ENCODE measurements around the gene BEND7. TPM values are rescaled to one million over a fixed set of nuclear protein-coding genes. Genes with fewer than 3 reads are reported as not detected.

Gene BEND7
- polyA plus RNA-seq, 1 donor (not counting 4 experiments of a cell fraction or from before 2014, with no cell fraction given) = 4.4 TPM

DNA sequence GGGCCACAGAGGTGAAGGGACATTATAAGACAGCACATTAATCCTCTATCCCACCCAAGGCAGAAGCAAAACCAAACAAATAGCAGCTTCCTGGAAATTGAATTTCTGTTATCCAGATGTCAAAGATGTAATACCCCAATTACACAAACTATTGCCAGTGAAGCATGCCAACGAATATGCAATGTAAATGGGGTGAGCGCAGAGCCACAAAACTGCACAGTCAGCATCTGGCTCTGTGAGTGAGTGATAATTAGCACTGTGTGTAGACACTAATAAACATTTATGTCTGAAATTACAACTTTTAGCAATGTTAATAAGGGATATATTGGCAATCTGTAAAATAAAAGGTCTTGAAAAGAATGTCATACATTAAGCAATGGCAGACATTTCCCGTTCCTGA is 3.2 kb downstream of the BEND7 start:
- FAIRE-seq (no peak), DNase-seq (ENCODE audit: low read depth, low spot score) (no peak)
- H3K9me1 ChIP-seq (ENCODE audit: control insufficient read depth, extremely low read depth, insufficient read depth, low read length) = no peaks in the 10 kb centered on the region
- H3K79me2 ChIP-seq (ENCODE audit: control insufficient read depth, insufficient read depth, low read length) = no peaks in the 10 kb centered on the region
- no peak for TF ChIP-seq EZH2 (IDR thresholded peaks at IDR 0.05; ENCODE audit: low read length)
- TF ChIP-seq, protein P1, sequence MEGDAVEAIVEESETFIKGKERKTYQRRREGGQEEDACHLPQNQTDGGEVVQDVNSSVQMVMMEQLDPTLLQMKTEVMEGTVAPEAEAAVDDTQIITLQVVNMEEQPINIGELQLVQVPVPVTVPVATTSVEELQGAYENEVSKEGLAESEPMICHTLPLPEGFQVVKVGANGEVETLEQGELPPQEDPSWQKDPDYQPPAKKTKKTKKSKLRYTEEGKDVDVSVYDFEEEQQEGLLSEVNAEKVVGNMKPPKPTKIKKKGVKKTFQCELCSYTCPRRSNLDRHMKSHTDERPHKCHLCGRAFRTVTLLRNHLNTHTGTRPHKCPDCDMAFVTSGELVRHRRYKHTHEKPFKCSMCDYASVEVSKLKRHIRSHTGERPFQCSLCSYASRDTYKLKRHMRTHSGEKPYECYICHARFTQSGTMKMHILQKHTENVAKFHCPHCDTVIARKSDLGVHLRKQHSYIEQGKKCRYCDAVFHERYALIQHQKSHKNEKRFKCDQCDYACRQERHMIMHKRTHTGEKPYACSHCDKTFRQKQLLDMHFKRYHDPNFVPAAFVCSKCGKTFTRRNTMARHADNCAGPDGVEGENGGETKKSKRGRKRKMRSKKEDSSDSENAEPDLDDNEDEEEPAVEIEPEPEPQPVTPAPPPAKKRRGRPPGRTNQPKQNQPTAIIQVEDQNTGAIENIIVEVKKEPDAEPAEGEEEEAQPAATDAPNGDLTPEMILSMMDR (optimal IDR thresholded peaks at IDR 0.05 in 1 of 3, IDR thresholded peaks at IDR 0.05 in 1 of 3, conservative IDR thresholded peaks at IDR 0.05 in 1 of 3; ENCODE audit: extremely low read depth in 1 of 3, insufficient read depth in 2 of 3, low read length in 3 of 3) = no peak
- no peak overlapping the region for H3K27ac ChIP-seq (ENCODE audit: control insufficient read depth, insufficient read depth, low read length)
- dilution Hi-C loops (cut with MboI; ENCODE audit: extremely low pct_ligation_motif_present, low sequenced_read_pairs) = no loop called here
- H3K4me1 ChIP-seq (ENCODE audit: control insufficient read depth, extremely low read depth, insufficient read depth, low read length) = peaks cover 20% of the 10 kb centered on the region
- no peaks in the 10 kb centered on the region for H3K9me3 ChIP-seq (ENCODE audit: control insufficient read depth, low read depth, low read length)
- no peak overlapping the region for H3K9ac ChIP-seq (ENCODE audit: control insufficient read depth, extremely low read depth, insufficient read depth, low read length)
- H3K4me2 ChIP-seq (ENCODE audit: control insufficient read depth, extremely low read depth, insufficient read depth, low read depth, low read length) = no peak overlapping the region
- peaks cover 0 to 4% of the 10 kb centered on the region in 2 experiments for H3K36me3 ChIP-seq (ENCODE audit: control insufficient read depth in 2 of 2, extremely low read depth in 1 of 2, insufficient read depth in 2 of 2, low read length in 2 of 2)
- H2AFZ ChIP-seq (ENCODE audit: control insufficient read depth, low read length) = no peak overlapping the region
- H3K4me3 ChIP-seq (ENCODE audit: control insufficient read depth in 2 of 3, extremely low read depth in 1 of 3, insufficient read depth in 2 of 3, low read depth in 1 of 3, low read length in 3 of 3) = no peak overlapping the region
- no peaks in the 10 kb centered on the region for H3K27me3 ChIP-seq (ENCODE audit: control insufficient read depth, extremely low read depth, insufficient read depth, low read length)
- no peaks in the 10 kb centered on the region for H4K20me1 ChIP-seq (ENCODE audit: control insufficient read depth, extremely low read depth, insufficient read depth, low read length)

DNA sequence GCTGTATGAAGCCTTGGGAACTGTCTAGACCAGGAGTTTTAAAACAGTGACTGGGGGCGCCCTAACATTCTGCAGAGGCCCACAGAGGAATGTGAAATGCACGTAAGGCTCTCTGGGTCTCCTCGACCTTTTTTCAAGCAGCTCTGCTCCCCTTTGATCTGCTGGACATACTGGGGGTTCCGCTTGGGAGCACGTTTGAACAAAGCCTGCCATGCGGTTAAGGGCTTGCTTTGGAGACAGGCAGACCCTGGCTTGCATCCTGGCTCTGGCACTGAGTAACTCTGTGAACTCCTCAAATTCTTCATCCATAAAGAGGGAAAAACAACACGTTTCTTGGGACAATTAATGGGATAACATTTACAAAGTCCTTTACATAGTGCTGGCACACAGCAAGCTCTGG is 7.8 kb downstream of the BEND7 start:
- H3K4me2 ChIP-seq (ENCODE audit: control insufficient read depth, extremely low read depth, insufficient read depth, low read depth, low read length) = no peak overlapping the region
- no peak overlapping the region for H3K27ac ChIP-seq (ENCODE audit: control insufficient read depth, insufficient read depth, low read length)
- H3K79me2 ChIP-seq (ENCODE audit: control insufficient read depth, insufficient read depth, low read length) = no peaks in the 10 kb centered on the region
- peaks cover 0 to 4% of the 10 kb centered on the region in 2 experiments for H3K36me3 ChIP-seq (ENCODE audit: control insufficient read depth in 2 of 2, extremely low read depth in 1 of 2, insufficient read depth in 2 of 2, low read length in 2 of 2)
- H3K4me1 ChIP-seq (ENCODE audit: control insufficient read depth, extremely low read depth, insufficient read depth, low read length) = no peaks in the 10 kb centered on the region
- dilution Hi-C loops (cut with MboI; ENCODE audit: extremely low pct_ligation_motif_present, low sequenced_read_pairs) = no loop called here
- no peak overlapping the region for H3K9ac ChIP-seq (ENCODE audit: control insufficient read depth, extremely low read depth, insufficient read depth, low read length)
- FAIRE-seq (no peak), DNase-seq (ENCODE audit: low read depth, low spot score) (no peak)
- no peaks in the 10 kb centered on the region for H3K9me1 ChIP-seq (ENCODE audit: control insufficient read depth, extremely low read depth, insufficient read depth, low read length)
- H3K27me3 ChIP-seq (ENCODE audit: control insufficient read depth, extremely low read depth, insufficient read depth, low read length) = no peaks in the 10 kb centered on the region
- H2AFZ ChIP-seq (ENCODE audit: control insufficient read depth, low read length) = no peak overlapping the region
- no peaks in the 10 kb centered on the region for H4K20me1 ChIP-seq (ENCODE audit: control insufficient read depth, extremely low read depth, insufficient read depth, low read length)
- no peak for TF ChIP-seq EZH2 (IDR thresholded peaks at IDR 0.05; ENCODE audit: low read length)
- TF ChIP-seq, protein P1 (optimal IDR thresholded peaks at IDR 0.05 in 1 of 3, IDR thresholded peaks at IDR 0.05 in 1 of 3, conservative IDR thresholded peaks at IDR 0.05 in 1 of 3; ENCODE audit: extremely low read depth in 1 of 3, insufficient read depth in 2 of 3, low read length in 3 of 3) = no peak
- H3K4me3 ChIP-seq (ENCODE audit: control insufficient read depth in 2 of 3, extremely low read depth in 1 of 3, insufficient read depth in 2 of 3, low read depth in 1 of 3, low read length in 3 of 3) = no peak overlapping the region
- H3K9me3 ChIP-seq (ENCODE audit: control insufficient read depth, low read depth, low read length) = no peaks in the 10 kb centered on the region
